NCI-H2081 treated with DMSO at 0.1 percent for 48 hours (cell line): Measurements from ENCODE around the gene HEBP1.

Experiments
- DNase-seq: peaks from one replicate; lab custom pipeline; 2025; lab: John Stamatoyannopoulos, UW

HEBP1 gene

DNA sequence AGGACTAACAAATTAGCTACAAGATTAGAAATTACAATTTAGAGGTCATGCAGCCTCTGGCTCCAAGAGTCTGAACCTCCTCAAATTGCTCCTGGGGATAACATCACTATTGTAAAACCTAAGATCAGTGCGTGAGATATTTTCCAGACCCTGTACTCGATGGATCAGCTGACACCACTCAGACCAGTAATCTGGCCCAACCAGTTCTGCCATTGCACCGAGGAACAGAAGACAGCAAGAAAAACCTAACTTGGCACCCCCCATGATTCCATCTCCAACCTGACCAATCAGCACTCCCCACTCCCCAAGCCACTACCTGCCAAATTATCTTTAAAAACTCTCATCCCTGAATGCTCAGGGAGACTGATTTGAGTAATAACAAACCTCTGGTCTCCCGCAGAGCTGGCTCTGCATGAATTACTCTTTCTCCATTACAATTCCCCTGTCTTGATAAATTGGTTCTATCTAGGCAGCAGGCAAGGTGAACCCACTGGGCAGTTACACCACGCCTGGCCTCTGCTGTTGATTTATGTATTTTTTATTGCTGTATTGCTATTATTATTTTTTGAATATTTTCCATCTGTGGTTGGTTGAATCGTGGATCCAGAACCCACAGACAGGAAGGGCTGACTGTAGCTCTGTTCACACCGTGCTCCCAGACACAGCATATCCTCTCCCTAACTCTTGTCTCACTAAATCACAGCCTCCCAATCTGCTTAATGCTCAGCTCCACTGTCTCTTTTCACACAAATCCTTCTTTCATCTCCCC lies 9.2 kb downstream of the HEBP1 start:
- DNase-seq, result no peak

DNA sequence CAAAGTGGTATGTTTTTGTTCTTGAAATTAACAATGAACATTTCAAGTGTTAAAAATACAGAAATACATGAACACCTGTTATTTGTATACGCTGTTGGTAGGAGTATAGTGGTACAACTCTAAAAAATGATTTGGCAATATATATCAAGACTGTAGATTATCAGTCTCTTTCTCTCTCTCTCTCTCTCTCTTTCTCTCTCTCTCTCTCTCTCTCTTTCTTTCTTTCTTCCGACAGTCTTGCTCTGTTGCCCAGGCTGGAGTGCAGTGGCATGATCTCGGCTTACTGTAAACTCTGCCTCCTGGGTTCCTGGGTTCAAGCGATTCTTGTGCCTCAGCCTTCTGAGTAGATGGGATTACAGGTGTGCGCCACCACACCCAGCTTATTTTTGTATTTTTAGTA lies 12.6 kb downstream of the HEBP1 start:
- no peak for DNase-seq

DNA sequence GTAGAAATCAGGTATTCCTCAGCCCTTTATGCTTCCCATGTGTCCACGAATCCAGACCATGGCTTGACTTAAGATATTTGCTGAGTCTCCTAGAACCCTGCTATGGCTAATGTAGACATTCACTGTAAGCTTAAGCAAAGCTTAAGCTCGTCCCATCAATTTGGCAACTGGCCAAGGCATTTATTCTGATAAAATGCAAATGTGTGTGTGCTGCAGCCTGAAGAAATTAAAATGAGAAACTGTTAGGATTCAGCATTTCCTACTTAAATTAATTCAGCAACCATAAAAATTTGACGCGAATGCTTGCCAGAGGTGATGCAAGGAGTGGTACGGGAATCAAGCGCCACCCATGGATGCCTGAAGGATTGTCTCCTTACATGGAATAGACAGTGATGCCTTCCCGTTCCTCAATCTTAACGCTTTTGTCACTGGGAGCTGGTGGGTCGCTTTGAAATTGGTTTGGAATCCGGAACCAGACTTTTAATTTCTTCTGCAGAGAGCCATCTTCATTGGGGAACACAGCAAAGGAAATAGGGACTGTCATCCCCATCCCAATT lies 13.2 kb downstream of the HEBP1 start:
- no peak for DNase-seq

DNA sequence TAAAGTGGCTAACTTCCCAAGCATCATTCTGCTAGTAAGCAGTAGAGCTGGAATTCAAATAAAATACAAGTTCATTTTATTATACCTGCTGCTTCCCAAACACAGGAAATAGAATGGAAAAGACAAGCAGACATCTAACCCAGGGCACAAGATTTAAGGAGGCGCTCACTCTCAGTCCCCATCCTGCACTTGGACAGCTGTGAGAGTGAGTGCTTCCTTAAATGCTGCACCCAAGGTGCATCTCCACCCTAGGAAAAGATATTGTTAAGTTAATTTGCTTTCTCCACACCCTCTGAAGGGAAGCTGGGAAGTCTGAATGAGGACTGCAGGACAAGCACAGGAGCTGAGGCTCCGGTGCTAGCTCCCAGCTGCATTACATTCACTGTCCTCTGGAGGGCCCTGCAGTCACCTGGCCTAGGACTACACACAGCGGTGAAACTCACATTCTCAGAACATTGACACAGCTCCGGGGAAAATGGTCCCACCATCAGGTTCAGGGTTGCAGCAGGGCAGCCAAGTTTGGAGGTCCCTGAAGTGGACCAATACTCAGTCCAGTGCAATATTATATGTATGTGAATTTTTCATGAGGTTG lies 14.2 kb downstream of the HEBP1 start:
- no peak for DNase-seq

DNA sequence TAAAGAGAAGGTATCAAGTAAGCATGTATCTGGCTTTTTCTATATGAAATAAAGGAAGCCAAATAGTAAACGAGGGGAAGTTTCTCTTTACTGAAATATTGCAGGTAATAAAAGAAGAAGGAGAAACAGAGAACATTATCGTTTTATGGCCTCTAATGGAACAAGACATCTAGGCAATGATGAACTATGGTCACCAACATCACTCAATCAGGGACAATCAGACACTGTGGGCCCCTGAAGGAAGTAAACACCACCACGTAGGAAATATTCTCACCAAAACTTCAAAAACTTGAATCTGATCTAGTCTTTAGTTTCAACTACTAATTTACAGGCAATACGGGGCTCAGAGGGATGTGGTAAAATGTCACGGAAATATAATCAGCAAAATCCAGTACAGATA lies 15.9 kb downstream of the HEBP1 start:
- DNase-seq, result no peak

DNA sequence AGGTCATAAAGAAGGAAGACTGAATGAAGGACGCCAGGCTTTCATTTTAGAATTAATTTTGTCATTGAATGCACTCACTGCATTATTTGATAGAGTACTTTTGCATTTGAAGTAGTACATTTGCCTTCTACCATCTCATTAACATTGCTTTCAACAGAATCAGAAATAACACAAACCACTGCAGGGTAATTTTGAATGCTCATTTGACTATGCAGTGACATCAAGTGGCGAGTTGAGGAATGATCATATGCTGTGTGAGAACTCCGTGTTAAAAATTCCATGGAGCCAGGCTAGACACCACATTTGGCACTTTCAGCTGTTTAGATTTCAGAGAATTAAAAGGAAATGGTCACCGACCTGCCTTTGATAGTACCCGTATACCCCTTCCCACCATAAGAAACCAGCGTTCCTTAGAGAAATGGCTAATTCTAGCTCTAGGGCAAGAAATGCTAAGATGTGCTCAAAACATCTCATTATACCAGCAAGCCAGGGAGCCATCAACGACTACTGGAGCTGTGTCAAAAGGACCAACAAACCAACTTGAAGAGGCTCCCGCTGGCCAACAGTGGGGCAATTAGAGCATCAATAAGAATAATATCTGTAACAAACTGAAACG lies 16.5 kb downstream of the HEBP1 start:
- DNase-seq, result no peak

DNA sequence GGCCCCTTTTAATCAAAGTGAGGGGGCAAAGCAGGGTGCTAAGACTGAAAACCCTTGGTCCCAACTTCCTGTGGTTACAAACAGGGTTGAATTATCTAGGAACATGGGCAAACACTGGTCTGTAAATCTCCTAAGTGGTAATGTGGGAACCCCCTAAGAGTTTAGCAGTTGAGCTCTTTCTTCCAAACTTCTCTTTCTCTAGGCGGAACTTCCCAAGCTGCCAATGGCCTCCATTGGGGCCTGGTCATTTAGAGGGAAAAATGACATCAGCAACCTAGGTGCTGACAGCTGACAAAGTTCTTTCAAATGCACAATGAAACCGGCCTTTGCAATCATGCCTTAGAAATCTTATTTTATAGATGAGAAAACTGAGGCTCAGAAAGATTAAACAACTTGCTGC lies 17.7 kb downstream of the HEBP1 start:
- no peak for DNase-seq

DNA sequence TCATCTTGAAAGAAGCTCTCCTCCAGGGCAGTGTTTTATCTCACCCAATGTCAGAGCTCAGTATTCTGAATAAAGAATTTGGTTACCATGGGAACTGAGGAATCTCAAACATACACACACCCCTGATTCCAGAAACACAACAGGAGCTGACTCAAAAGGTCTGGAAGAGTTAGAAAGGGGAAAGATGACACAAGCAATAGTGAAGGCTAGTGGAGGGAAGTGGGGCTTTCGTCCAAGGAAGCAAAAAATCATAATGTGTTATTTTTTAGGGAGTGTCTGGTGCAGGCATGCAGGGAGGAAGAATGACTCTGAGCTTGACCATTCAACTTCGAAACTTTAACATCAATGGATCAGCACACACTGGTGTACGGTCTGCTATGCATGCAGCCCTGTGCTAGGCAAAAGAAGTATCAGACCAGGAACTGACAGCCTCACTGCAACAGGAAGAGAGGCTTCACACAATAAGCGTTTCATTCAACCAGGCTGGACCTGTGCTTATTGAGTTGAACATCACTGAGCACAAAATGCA lies 20.3 kb downstream of the HEBP1 start:
- no peak for DNase-seq

DNA sequence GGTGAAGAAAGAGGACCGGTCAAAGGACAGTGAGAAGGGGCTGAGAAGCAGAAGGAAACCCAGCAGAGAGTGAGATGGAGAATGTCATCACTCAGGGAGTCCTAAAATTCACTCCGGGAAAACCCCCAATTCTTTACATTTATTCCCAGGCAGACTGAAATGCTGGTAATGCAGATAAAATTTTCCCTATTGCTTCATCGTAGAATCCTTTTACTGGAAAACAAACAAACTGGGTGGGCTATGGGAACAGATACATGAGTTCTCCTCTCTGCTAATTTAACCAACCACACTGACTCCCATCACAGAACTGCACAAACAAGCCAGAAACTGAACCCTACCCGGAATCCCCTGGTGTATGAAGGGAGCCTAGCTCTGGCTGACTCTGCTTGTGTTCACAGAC lies 20.9 kb downstream of the HEBP1 start:
- DNase-seq, result no peak

DNA sequence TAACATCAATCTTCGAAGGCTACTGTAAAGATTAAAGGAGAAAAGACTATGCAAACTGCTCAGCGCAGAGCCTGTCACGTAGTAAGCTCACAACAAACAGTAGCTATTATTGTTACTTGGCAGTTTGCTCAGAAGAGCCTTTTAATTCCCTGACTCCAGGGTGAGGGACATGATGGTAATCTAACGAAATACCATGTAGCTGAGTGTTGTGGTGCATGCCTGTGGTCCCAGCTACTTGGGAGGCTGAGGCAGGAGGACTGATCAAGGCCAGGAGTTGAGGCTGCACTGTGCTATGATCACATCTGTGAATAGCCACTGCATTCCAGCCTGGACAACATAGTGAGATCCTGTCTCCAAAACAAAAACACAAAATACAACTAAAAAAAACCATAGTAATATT lies 22.8 kb downstream of the HEBP1 start:
- no peak for DNase-seq

DNA sequence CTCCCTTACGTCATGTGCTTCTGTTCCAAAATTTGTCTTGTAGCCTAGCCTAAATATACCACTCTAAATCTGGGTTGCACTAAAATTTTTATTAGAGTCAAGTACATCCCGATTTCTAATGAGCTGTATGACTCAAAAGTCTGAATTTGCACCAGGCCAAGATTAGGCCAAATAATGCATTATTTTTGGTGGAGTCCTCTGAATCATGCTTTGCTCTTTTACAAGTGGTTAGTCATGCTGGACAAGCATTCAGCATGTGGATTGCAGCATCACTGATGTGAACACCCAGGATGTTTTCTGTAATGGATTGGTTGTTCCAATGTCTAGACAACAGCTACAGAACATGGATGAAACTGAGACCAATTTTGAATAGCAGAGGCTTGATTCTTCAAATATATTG lies 23.7 kb downstream of the HEBP1 start:
- no peak for DNase-seq

DNA sequence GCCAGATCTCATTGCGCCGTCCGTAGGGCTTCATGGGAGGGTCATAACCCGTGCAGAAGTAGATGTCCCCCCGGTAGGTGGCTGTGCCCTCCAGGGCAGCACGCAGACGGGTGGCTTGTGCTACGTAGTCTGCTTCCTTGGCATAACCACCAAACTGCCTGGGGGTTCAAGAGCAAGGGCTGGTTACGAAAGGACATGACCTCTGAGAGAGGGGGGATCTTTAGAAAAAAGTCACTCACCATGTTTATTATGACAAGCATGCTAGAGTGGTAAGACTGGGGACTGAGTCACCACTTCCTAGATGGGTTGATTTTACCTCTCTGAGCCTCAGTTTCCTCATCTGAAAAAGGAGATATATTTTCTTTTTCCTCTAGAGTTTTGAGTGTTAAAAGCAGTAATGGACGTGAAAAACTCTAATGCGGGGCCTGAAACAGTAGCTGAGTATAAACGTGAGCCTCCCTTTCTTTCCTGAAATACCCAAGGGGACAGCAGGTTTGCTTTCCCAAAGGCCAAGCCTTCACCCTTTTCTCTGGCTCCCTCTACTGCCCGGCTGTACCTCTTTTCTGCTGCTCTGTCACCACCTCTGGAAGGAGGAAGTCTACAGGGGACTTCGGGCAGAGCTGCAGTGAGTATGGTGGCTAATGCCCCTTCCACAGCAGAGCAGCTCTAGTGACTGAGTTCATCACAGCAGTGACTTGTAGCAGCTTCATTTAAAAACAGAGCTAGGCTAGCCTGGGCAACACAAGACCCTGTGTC lies 24.6 kb downstream of the HEBP1 start:
- no peak for DNase-seq

DNA sequence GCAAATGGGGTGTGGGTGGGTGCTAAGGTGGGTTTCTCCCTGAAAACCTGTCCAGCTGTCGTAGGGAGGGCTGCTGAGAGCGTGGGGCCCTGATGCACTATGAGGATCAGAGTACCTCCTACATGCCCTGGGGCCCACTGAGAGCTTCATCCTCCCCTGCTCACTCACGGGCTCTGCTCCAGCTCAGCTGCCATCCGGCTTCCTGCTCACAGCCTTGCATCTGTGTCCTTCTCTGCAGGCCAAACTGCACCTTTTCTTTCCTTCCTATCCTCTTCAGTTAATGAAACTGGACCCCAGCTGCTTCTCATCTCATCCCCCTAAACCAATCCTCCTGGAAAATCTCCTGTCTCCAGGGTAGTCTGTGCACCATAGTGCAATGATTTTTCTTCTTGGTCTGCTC lies 25.9 kb downstream of the HEBP1 start:
- DNase-seq, result no peak

DNA sequence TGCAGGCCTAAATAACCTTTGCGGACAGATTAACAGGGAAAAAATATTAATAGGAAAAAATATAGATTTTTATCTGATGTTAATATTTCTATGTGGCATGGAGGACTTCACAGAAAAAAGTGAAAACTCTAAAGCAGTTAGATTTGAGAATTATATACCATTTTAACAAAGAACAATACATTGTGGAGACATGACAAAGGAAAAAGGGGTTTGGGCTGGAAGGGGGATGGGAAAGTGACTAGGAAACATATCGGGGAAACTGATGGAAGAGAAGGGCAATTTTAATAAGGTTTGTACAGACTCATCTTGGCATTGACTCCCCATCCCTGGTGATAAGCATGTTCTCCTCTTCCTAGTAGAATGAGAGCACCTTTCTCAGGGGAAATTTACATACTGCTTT lies 27.0 kb downstream of the HEBP1 start:
- DNase-seq, result no peak

DNA sequence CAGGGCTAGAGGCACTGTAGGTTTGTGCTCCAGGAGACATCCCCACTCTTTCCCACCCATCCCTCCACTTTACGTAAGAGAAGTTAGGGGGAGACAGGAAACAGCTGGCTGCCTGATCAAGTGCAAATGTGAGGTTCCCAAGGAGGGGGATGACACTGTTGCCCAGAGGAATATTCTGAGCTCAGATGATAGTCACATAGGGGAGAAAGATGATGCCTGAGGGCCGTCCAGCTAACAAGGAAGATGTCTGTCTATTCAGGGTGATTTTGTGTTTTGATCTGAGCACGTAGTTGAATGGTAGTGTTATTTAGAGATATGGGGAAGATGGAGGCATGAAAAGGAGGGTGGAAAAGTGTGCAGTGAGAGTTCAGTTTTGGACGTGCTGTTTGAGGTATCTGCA lies 34.2 kb downstream of the HEBP1 start:
- DNase-seq, result no peak

DNA sequence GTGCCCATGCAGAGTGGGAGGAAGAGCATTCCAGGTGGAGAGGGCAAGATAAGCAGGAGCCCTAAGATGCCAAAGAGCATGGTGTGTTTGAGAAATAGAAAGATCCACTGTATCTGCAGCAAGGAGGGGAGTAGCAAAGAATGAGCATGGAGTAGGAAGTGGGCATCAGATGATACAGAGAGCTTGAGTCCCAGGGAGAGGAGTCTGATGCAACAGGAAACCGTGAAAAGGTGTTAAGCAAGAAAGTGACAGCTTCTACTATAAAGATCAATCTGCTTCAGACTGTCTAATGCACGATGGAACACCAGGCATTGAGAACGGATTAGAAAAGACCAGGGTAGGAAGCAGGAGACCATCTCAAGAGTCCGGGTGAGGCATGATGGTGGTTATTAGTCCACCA lies 35.8 kb downstream of the HEBP1 start:
- no peak for DNase-seq

DNA sequence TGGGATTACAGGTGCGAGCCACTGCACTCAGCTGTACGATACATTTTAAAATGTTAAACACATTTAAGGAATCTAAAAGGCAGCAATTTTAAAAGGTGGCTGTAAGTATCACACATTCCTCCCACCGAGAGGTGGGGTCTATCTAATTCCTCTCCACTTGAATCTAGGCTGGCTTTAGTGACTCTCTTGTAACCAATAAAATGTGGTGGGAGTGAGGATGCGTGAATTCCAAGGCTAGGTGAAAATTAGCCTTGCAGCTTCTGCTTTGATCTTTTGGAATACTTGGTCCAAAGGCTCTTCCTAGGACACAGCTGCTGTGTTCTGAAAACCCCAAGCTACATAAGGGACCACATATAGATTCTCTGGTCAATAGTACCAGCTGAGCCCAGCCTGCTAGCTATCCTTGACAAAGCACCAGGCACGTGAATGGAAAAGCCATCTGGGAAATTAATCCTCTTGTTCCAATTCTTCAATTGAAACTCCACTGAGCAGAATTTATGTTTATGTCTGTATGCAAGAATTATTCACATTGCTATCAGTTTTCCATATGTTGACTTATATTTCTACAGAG lies 39.3 kb downstream of the HEBP1 start:
- DNase-seq, result no peak

DNA sequence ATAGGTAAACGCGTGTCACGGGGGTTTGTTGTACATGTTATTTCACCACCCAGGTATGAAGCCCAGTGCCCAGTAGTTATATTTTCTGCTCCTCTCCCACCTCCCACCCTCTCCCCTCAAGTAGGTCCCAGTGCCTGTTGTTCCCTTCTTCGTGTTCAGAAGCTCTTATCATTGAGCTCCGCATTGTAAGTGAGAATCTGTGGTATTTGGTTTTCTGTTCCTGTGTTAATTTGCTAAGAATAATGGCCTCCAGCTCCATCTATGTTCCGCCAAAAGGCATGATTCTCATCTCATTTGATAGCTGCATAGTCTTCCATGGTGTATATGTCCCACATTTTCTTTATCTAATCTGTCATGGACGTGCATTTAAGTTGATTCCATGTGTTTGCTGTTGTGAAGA lies 41.2 kb downstream of the HEBP1 start:
- no peak for DNase-seq

DNA sequence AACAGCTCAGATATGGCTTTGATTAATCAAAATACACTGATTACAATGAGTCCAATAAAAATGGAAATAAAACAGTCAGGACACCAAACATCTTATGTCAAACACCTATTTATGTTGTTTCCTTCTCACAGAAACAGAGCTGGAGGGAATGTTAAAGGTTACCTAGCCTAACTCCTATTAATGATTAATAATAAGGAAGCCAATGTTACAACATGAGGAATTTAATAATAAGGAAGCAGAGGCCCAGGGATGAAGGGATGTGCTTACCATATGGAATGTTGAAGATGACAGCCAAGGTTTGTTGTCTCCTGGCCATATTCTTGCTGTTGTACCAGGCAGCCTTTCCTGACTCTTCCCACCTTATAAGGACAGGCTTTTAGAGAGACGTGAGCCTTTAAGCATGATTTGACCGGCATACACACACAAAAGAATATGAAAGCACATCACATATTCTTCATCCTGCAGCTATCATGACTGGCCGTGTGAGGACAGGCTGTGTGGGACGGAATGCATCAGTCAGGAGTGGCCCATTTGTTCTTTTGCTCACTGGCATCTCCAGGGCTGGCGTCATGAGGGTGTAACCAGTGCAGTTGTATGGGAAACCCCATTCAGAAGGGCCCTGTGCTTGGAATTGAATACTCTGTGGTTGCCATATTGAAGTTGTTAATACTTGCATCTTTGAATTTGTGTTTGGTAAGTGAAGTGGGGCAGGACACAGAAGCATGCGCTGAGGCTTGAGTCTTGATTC lies 45.0 kb downstream of the HEBP1 start:
- no peak for DNase-seq

DNA sequence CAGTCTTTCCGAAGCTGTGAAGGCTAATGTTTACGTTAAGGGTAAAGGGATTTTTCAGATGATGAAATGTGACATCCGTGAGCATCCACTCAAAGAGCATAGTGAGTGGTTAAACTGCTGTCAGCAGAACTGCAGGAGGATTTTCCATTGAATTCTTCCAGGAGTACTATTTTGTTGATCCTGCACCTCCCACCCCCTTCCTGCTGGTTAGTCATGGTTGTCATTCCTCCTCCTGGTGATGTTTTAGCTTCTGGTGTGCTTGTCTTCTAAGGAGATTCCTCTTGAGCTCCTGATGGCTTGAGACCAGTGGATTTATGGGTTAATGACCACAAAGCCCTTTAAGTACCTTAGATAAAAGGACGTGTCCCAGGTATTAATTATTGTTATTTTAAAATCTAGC lies 45.7 kb downstream of the HEBP1 start:
- no peak for DNase-seq

DNA sequence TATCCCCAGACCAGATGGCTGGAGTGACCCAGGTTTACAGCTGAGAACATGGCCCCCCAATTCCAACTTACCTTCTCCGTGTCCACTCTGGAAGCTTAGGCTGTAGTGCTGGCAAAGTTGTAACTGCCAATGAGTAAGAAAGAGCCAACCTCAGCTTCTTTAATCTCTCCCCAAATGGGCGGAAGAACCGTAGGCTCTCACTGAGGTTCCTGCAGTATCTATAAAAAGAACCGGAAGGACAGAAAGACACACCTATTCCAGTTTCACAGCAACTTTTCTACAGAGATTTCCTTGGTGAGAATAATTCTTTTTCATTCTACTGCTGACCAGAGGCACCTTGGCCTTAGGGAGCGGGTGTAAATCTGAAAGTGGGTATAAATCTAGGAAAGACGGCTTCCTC lies 48.0 kb downstream of the HEBP1 start, which contains the start of gene GPRC5D:
Gene GPRC5D (minus strand): TSS at position 135 of the 400 bp plus-strand sequence. CDS start 1,786 bp downstream, outside the sequence.
- DNase-seq, result no peak
